RWPE1 (cell line): Measurements from ENCODE around the gene TWIST2.

Source experiments
- CTCF ChIA-PET: fragments of 350-600 bp; sonication (Branson Sonifier 250); formaldehyde crosslinking; extraction: SDS; loops from one replicate; lab custom pipeline; 2021; lab: Yijun Ruan, JAX
- POLR2A ChIA-PET: fragments of 400-600 bp; formaldehyde crosslinking; extraction: SDS; loops from one replicate; lab custom pipeline; 2020; ENCODE audit warnings: antibody characterized with exemption; ENCODE audit not compliant: low non-redundant PET; lab: Yijun Ruan, JAX
- DNase-seq: peaks from one replicate; pipeline ENCODE4 v3.0.0; 2012; ENCODE audit warnings: low spot score
- H3K27ac ChIP-seq: fragments of 450-650 bp; 2 replicates; pipeline ENCODE4 v1.5.1; 2017
- TF ChIP-seq, protein P1 (sequence below): fragments of 450-650 bp; conservative IDR thresholded peaks from 2 replicates; pipeline ENCODE4 v1.5.1; 2017; ENCODE audit warnings: low read depth, mild to moderate bottlenecking

Gene TWIST2

DNA sequence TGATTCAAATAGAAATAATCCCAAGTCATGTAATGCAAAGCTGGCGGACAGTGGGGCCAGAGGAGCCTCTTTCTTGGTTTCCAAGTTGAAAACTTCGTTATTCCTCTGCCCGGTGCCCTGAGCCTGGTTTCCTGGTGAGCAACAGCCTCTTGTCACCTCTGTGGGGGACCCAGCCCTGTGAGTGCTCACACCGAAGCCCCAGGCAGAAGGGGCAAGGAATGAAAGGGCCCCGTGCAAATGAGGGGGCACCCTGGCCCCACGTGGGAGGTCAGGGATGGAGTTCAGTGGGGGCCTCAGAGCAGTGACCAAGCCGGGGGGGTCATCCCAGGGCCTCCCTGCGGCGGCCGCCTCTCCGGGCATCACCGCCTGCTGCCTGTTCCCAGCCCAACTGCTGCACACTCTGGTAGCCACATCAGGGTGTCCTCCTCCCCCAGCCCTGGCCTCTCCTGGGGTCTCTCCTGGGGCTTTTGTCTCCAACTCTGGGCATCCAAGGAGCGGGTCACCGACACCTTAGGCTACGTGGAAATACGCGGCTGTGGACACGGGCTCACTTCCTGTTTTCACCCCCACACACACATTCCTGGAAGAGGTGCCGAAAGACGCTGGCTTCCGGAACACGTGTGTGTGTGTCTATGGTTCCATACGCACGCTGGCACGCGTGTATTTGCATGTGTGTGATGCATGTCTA is 64.5 kb downstream of the TWIST2 start:
- DNase-seq = no peak
- peak overlapping the region; percentile 55 for H3K27ac ChIP-seq
- POLR2A ChIA-PET = no interaction called here
- TF ChIP-seq, protein P1, sequence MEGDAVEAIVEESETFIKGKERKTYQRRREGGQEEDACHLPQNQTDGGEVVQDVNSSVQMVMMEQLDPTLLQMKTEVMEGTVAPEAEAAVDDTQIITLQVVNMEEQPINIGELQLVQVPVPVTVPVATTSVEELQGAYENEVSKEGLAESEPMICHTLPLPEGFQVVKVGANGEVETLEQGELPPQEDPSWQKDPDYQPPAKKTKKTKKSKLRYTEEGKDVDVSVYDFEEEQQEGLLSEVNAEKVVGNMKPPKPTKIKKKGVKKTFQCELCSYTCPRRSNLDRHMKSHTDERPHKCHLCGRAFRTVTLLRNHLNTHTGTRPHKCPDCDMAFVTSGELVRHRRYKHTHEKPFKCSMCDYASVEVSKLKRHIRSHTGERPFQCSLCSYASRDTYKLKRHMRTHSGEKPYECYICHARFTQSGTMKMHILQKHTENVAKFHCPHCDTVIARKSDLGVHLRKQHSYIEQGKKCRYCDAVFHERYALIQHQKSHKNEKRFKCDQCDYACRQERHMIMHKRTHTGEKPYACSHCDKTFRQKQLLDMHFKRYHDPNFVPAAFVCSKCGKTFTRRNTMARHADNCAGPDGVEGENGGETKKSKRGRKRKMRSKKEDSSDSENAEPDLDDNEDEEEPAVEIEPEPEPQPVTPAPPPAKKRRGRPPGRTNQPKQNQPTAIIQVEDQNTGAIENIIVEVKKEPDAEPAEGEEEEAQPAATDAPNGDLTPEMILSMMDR = no peak
- CTCF ChIA-PET = no interaction called here

DNA sequence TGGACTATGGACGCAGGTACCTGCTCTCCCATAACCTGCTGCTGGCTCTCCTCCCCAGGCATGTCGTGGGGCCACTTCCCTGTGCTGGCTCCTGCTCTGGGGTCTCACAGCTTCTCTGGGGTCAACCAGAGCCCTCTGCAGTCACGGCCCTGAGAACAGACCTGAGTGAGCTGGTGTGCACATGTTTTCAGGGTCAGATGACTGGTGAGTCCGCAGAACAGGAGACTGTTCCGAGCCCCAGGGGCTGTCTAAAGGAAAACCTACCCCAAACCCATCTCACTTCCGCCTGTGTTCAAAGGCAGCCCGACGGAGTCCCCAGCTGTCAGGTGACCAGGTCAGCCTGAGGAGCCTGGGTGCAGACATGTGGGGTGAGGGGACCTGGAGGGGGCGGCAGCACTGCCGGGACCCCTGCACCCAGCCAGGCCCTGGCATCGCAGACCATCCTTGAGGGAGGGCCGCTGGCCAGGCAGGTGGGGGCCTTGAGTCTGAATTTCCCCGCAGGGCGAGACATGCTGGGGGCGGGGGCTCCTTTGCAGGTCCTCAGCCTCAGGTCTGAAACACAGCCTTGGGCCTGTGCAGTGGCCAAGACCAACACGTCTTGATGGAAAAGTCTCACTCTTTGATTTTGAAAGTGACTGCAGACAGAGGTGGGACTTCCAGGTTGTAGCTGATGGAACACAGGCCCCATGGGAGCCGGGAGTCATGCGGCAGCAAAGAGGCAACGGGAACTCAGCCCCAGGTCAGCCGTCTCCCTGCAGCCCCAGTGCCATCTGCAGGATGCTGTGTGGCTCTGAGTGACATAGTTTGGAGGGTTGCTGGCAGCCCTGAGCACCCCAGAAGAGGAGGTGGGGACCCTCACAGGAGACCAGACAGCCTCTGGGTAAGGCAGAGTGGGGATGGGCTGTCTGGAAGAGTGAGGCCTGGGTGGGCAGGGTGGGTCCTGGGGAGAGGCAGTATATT is 65.3 kb downstream of the TWIST2 start:
- ChIA-PET POLR2A (no interaction called here), CTCF (interaction anchor here (0.7 kb wide), 1 partner anchor 628 kb away, joined by 3 read pairs; no protein-coding TSS in a partner anchor)
- H3K27ac ChIP-seq = peak overlapping the region; percentile 55
- TF ChIP-seq, protein P1 = no peak
- DNase-seq = no peak

DNA sequence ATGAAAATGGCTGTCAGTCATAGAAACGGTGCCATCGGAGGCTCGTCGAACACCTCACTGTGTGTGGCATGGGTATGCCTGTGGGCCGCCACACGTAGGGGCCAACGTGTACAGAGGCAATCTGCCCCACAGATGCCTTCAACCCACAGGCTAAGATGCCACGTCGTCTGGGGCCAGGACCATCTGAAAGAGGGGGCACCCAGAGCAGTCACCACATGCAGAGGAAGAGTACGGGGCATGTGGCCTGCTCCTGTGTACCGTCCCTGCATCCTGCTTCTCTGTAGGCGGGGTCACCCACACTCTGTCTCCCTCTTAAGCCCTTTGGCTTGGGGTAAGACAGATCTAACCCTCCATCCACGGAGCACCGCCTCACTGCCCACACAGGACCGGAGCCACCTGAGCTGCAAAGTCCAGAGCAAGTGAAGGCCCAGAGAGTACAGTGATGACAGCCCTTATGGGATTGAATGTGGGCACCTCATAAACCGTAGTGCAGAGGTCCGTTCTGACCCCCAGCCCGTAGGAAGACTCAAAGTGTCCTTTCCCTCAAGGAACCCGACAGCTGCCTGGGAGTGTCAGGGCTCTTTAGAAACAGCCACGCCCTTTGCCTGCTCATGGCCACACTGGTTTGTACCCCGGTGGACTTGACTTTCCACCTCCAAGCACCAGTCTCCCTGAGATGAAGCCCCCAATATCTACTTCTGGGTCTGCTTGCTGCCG is 66.2 kb downstream of the TWIST2 start:
- no peak for DNase-seq
- ChIA-PET POLR2A (no interaction called here), CTCF (no interaction called here)
- TF ChIP-seq, protein P1 = no peak
- H3K27ac ChIP-seq = peak overlapping the region; percentile 48

DNA sequence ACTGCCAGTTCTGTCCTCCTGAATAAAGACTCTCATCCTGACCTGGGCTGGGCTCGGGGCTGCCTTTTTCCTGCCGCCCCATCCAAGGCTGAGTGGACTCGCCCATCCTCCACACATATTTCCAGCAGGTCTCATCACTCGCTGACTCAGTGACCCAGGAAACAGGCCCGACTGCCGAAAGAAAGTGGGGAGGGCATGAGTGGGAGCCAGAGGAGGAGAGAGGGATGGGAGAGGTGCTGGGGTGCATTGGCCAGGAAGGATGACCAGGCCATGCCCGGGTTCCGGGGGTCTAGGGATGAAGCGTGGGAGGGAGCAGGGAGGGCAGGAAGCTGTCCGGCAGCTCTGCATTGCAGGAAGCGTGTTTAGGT is 66.7 kb downstream of the TWIST2 start:
- ChIA-PET POLR2A (no interaction called here), CTCF (no interaction called here)
- peak; percentile 56 for DNase-seq
- TF ChIP-seq, protein P1 = no peak
- peak overlapping the region; percentile 48 for H3K27ac ChIP-seq

DNA sequence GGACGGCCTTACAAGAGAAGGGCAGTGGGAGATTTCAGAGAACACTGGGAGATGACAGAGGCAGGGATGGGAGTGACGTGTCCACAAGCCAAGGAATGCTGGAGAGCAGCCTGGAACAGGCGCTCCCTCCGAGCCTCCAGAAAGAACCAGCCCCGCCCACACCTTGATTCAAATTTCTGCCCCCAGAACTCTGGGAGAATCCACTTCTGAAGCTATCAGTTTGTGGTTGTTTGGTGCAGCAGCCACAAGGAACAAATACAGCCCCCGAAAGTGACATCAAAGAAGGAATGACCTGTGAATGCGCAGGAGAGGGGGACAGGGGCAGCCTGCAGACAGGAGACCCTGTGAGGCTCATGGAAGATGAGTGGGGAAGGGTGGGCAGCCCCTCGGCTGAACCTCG is 67.3 kb downstream of the TWIST2 start:
- CTCF ChIA-PET = no interaction called here
- POLR2A ChIA-PET = no interaction called here
- DNase-seq = no peak
- TF ChIP-seq, protein P1 = no peak
- H3K27ac ChIP-seq = no peak overlapping the region

DNA sequence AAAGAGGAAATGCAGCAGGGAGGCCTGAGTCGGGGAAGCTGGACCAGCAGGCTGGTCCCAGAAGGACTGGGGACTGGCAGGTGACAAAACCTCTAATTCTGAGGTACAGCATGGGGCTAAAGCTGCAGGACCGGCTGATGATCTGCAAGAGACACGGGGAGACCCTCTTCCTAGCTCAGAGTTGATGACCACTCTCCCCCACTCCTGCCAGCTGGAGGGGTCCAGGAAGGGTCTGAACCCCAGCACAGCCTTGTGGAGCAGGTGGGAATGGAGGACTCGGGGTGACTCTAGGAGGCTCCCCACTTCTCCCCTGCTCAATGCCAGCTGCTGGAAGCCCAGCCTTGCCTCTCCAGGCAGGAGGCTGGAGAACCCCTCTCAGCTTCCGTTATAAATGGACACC is 67.7 kb downstream of the TWIST2 start:
- no peak overlapping the region for H3K27ac ChIP-seq
- no peak for DNase-seq
- TF ChIP-seq, protein P1 = no peak
- POLR2A ChIA-PET = no interaction called here
- CTCF ChIA-PET = no interaction called here
